ENCODE measurements around the gene ZNF512B. TPM values are rescaled to one million over a fixed set of nuclear protein-coding genes. Genes with fewer than 3 reads are reported as not detected.

Gene ZNF512B
- total RNA-seq, 1 donor from 2014 or later, result 37.2 TPM

DNA sequence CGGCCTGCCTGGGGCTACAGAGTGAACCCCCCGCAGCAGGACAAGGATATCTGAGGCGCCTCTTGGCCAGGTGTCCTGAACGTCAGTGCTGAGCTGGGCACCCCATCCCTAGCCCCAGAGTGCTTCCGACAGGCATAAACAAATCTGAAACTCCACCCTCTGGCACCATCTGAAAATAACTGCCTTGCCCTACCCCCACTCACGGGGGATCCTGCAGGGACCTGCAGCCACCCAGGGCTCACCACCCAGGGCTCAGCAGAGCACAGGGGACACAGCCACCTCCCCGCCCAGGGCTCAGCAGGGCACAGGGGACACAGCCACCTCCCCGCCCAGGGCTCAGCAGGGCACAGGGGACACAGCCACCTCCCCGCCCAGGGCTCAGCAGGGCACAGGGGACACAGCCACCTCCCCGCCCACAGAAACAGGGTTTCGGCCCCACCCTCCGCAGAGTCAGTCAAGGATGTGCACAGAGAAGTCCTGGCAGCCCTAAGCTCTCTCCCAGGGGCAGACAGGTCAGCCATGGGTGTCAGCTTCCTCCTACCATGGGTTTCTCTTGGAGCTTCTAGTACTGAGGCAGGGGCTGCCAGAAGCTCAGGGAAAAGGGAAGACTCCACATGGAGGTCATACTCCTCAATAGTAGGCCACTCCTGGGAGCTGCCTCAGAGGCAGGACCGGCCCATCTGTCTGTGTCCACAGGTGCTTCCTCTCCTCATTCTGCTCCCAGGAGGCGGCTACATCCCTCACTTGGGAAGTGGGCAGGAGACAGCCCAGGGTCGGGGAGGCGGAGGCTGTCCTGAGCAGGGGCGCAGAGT lies 18.1 kb downstream of the ZNF512B start:
- Mint-ChIP-seq H3K4me3 (ENCODE audit: unreplicated experiment) (no peak overlapping the region), H3K4me1 (ENCODE audit: low read depth) (peaks cover 52% of the 10 kb centered on the region), H3K27me3 (ENCODE audit: low read depth) (no peaks in the 10 kb centered on the region), H3K27ac (ENCODE audit: unreplicated experiment) (no peak overlapping the region), H3K36me3 (ENCODE audit: low read depth) (peaks cover 1% of the 10 kb centered on the region), H3K9me3 (ENCODE audit: low read depth) (no peaks in the 10 kb centered on the region)
- TF ChIP-seq, protein P1, sequence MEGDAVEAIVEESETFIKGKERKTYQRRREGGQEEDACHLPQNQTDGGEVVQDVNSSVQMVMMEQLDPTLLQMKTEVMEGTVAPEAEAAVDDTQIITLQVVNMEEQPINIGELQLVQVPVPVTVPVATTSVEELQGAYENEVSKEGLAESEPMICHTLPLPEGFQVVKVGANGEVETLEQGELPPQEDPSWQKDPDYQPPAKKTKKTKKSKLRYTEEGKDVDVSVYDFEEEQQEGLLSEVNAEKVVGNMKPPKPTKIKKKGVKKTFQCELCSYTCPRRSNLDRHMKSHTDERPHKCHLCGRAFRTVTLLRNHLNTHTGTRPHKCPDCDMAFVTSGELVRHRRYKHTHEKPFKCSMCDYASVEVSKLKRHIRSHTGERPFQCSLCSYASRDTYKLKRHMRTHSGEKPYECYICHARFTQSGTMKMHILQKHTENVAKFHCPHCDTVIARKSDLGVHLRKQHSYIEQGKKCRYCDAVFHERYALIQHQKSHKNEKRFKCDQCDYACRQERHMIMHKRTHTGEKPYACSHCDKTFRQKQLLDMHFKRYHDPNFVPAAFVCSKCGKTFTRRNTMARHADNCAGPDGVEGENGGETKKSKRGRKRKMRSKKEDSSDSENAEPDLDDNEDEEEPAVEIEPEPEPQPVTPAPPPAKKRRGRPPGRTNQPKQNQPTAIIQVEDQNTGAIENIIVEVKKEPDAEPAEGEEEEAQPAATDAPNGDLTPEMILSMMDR (IDR thresholded peaks at IDR 0.05), result no peak
- no peak for DNase-seq (ENCODE audit: low spot score)

DNA sequence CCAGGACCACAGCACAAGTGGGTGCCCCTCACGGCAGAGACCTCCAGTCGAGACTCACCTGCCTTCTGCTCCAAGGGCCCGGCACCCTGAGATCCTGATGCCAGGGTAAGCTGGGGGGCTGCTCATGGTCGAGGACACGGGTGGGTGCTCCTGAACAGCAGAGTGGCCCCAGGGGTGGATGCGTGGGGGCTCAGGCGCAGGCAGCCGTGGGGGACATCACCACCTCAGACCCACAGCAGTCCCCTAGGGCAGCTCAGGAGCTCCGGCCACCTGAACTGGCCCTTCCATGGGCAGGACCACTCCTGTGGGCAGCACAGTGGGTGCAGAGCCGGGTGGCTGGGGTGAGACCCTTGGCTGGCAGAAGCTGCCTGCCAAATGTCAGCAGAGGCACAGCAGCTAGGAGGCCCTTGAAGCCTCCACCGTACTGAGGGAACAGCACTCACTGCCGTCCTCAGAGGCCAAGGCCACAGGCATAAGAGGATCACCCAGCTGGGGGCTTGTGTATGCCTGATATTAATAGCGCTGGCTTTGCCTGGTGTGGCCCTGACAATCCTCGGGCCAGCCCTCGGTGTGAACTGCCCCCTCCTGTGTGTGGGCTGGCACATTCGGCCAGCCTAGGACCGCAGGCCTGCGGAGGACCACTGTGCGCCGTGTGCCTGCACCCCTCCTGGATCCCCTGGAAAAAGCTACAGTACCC lies 18.9 kb downstream of the ZNF512B start:
- no peak overlapping the region for H3K27ac Mint-ChIP-seq (ENCODE audit: unreplicated experiment)
- no peak for DNase-seq (ENCODE audit: low spot score)
- H3K9me3 Mint-ChIP-seq (ENCODE audit: low read depth), result no peaks in the 10 kb centered on the region
- peaks cover 52% of the 10 kb centered on the region for H3K4me1 Mint-ChIP-seq (ENCODE audit: low read depth)
- TF ChIP-seq, protein P1 (IDR thresholded peaks at IDR 0.05), result no peak
- no peaks in the 10 kb centered on the region for H3K27me3 Mint-ChIP-seq (ENCODE audit: low read depth)
- no peak overlapping the region for H3K4me3 Mint-ChIP-seq (ENCODE audit: unreplicated experiment)
- H3K36me3 Mint-ChIP-seq (ENCODE audit: low read depth), result peaks cover 1% of the 10 kb centered on the region

DNA sequence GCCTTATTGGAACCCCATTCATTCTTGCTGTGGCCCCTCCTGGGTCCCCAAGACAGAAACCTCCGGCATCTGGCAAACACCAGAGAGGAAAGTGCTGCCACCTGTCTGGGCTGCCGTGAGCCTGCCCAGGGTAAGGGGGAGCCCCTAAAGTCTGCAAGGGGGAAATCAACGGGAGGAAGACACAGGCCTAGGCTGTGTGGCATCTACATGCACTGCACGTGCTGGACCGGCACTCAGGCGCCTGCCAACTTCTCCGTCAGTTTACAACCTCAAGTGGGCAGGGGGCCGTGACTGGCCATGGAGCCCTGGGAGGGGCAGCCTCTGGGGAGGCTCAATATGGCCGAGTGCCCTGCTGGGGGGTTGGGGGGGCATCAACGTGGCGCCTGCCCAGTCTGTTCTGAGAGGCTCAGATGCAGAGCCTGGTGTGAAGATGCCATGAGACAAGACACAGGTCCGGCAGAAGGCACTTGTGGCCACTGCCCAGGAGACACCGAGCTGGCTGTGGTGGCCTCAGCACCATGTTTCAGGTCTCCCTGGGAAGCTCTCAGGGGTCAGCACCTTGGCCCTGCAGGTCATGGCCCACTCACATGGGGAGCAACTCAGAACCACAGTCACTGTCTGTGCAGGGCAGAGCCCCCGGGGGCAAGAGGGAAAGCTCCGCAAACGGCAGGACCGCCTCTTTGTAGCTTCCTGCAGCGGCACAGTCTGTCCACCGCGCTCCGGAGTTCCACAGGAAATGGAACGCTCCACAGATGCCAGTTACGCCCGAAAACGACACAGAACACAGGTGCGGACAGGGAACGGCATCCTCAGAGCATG lies 21.9 kb downstream of the ZNF512B start:
- Mint-ChIP-seq H3K4me3 (ENCODE audit: unreplicated experiment) (no peak overlapping the region), H3K4me1 (ENCODE audit: low read depth) (peaks cover 30% of the 10 kb centered on the region), H3K27me3 (ENCODE audit: low read depth) (no peaks in the 10 kb centered on the region), H3K27ac (ENCODE audit: unreplicated experiment) (peak overlapping the region; percentile 51), H3K36me3 (ENCODE audit: low read depth) (peaks cover 3% of the 10 kb centered on the region), H3K9me3 (ENCODE audit: low read depth) (no peaks in the 10 kb centered on the region)
- no peak for DNase-seq (ENCODE audit: low spot score)
- TF ChIP-seq, protein P1 (IDR thresholded peaks at IDR 0.05), result no peak

DNA sequence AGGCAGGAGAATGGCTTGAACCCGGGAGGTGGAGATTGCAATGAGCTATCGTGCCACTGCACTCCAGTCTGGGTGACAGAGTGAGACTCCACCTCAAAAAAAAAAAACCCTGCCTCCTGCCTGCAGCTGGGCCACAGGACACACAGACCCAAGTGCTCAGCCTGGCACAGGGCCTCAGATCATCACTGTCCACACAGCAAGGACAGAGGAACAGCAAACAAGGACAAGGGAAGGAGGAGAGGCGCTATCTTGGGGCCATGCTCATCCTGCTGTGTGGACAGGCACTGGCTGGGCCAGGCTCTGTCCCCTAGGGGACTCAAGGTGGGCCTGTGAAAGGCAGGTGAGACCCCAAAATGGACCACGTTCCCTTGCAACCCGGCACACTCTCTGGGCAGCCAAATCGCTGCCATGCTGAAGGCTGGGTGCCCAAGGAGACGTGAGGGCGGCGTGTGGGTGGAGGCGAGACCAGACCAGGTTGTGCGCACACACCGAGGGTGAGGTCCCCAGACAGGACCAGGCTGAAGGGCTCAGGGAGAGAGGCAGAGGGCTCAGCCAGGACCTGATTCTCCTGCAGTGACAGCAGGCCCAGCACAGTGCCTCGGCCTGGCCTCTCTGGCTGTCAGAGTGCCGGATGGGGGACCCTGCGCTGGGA lies 22.6 kb downstream of the ZNF512B start:
- H3K27me3 Mint-ChIP-seq (ENCODE audit: low read depth), result no peaks in the 10 kb centered on the region
- no peaks in the 10 kb centered on the region for H3K9me3 Mint-ChIP-seq (ENCODE audit: low read depth)
- peak; percentile 73 for DNase-seq (ENCODE audit: low spot score)
- no peak overlapping the region for H3K4me3 Mint-ChIP-seq (ENCODE audit: unreplicated experiment)
- TF ChIP-seq, protein P1 (IDR thresholded peaks at IDR 0.05), result no peak
- peaks cover 3% of the 10 kb centered on the region for H3K36me3 Mint-ChIP-seq (ENCODE audit: low read depth)
- H3K4me1 Mint-ChIP-seq (ENCODE audit: low read depth), result peaks cover 30% of the 10 kb centered on the region
- peak overlapping the region; percentile 83 for H3K27ac Mint-ChIP-seq (ENCODE audit: unreplicated experiment)
